Thoracic aorta (tissue), 2 donors: Measurements from ENCODE around the gene MDK. TPM values are rescaled to one million over a fixed set of nuclear protein-coding genes. Genes with fewer than 3 reads are reported as not detected.
A peak's percentile ranks its signal among the peaks of the same experiment; 100 is the strongest.

Experiments
- ATAC-seq: fragments of 150-250 bp; one replicate; pipeline ENCODE4 v1.8.0; 2017; ENCODE audit warnings: low read depth; ENCODE audit not compliant: insufficient number of reproducible peaks, low FRiP score
- DNase-seq: peaks from one replicate; pipeline ENCODE4 v3.0.0-alpha.2; 2020; ENCODE audit warnings: low spot score
- H3K27ac ChIP-seq, 2 donors: fragments of 200-600 bp; sonication (generic); 1 replicate in 1 of 2; 2 replicates in 1 of 2; pipeline ENCODE4 v1.5.1; 2016; ENCODE audit warnings: mild to moderate bottlenecking in 2 of 2, moderate library complexity in 2 of 2
- H3K27me3 ChIP-seq: fragments of 200-600 bp; sonication (generic); replicated peaks from 2 replicates; pipeline ENCODE4 v1.6.0; 2016; ENCODE audit warnings: mild to moderate bottlenecking; ENCODE audit not compliant: insufficient read depth
- H3K36me3 ChIP-seq: fragments of 200-600 bp; sonication (generic); one replicate; pipeline ENCODE4 v1.5.1; 2016
- H3K4me1 ChIP-seq, 2 donors: fragments of 200-600 bp; sonication (generic); 1 replicate in 1 of 2; 2 replicates in 1 of 2; pipeline versions ENCODE4 v1.5.1 to v1.6.0; 2016; ENCODE audit warnings: low read depth in 2 of 2, mild to moderate bottlenecking in 1 of 2; ENCODE audit not compliant: control insufficient read depth in 1 of 2
- H3K4me3 ChIP-seq: fragments of 200-600 bp; sonication (generic); 2 replicates; pipeline ENCODE4 v1.5.1; 2016; ENCODE audit warnings: mild to moderate bottlenecking
- H3K9me3 ChIP-seq: fragments of 200-600 bp; sonication (generic); 2 replicates; pipeline ENCODE4 v1.5.1; 2016
- total RNA-seq, 2 donors: library from RNA; depleted of rRNA; stranded (reverse); fragments of >200 nt; gene quantifications; one replicate each; pipeline versions ENCODE4 v1.1.0 to v1.2.3, GENCODE V29; 2016
- TF ChIP-seq, protein P1 (sequence below): fragments of 200-600 bp; sonication (generic); IDR thresholded peaks from one replicate; pipeline ENCODE4 v1.5.1; 2019; ENCODE audit warnings: antibody characterized with exemption

MDK gene
- total RNA-seq, 2 donors from 2014 or later: 13.5 to 21.0 TPM

DNA sequence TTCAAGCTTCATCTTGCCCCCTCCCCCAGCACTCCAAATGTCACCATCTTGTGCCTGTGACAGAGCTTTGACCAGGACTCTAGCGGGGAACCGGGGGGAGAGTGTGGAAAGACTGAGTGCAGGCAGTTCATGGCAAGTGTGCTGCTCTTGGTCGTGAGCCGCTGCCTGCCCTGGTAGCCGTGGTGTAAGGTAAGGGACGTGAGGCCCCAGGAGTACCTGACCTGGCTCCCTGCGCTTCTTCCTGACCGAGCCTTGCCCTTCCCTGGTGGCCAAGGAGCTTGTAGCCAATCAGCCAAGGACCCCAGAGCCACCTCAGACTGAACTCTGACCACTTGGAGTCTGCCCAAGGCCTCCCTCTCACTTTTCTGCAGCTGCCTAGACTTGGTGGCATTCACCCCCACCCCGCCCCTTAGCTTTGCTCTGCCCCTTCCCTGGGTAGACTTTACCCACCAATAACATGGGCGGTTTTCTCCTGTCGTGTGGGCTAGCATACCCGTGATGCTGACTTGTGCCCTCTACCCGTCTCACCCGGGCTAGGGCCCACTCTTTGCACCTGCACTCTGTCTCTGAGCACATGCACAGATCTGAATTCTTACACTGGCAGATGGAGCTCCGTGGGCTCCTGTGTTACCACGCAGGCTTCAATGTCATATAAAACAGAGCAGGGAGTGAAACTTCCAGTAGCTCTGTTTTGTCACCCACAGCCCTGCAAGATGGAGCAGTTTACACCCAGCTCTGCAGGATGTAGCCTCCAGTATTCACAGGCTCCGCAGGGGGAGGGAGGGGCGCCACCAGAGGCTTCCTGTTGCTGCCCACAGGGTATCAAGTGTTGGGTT, 32.7 kb upstream of the MDK start:
- Histone ChIP-seq H3K27me3 (no peaks in the 10 kb centered on the region), H3K4me1 (peaks cover 13 to 21% of the 10 kb centered on the region in 2 donors), H3K9me3 (no peaks in the 10 kb centered on the region), H3K27ac (no peak overlapping the region), H3K4me3 (peak overlapping the region; percentile 93), H3K36me3 (no peaks in the 10 kb centered on the region)
- ATAC-seq (no peak), DNase-seq (no peak)
- TF ChIP-seq, protein P1, sequence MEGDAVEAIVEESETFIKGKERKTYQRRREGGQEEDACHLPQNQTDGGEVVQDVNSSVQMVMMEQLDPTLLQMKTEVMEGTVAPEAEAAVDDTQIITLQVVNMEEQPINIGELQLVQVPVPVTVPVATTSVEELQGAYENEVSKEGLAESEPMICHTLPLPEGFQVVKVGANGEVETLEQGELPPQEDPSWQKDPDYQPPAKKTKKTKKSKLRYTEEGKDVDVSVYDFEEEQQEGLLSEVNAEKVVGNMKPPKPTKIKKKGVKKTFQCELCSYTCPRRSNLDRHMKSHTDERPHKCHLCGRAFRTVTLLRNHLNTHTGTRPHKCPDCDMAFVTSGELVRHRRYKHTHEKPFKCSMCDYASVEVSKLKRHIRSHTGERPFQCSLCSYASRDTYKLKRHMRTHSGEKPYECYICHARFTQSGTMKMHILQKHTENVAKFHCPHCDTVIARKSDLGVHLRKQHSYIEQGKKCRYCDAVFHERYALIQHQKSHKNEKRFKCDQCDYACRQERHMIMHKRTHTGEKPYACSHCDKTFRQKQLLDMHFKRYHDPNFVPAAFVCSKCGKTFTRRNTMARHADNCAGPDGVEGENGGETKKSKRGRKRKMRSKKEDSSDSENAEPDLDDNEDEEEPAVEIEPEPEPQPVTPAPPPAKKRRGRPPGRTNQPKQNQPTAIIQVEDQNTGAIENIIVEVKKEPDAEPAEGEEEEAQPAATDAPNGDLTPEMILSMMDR: no peak

DNA sequence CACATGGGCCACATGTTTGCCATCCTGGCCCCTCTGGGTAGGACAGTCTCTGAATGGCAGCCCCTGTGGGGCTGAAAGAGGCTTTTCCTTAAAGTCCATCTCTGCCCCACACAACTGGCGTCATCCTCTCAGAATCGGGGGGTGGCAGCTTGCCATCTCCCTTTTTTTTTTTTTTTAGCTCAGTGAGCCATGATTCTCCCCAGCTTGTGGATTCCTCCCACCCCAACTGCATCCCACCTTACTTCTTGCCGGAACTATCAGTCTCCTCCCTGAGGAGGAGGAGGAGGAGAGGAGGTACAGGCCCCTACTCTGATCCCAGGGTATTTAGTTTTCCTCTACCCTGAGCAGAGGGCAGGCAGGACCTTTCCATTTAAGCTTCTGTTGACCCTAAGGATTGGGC, 30.8 kb upstream of the MDK start:
- H3K27ac ChIP-seq: no peak overlapping the region
- TF ChIP-seq, protein P1: no peak
- H3K4me1 ChIP-seq: peaks cover 13 to 21% of the 10 kb centered on the region in 2 donors
- DNase-seq (no peak), ATAC-seq (no peak)
- H3K4me3 ChIP-seq: no peak overlapping the region
- no peaks in the 10 kb centered on the region for H3K9me3 ChIP-seq
- H3K27me3 ChIP-seq: no peaks in the 10 kb centered on the region
- H3K36me3 ChIP-seq: no peaks in the 10 kb centered on the region

DNA sequence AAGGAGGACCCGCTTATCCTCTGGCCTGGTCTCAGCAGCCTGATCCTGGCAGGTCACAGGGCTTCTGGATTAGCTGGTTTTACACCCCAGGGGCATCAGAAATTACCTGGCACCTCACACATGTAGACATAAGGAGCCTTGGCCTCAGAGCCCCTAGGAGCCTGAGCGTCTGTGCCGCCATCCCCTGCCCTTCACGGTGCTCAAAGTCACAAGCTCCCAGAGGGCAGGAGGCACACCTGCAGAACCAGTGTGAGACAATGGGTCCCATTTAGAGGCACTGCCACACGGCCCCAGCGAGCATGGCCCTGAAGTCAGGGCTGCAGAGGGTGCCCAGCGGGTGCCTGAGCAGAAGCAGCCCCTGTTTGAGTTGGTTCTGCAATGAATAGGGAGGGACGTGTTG, 30.3 kb upstream of the MDK start:
- H3K27me3 ChIP-seq: no peaks in the 10 kb centered on the region
- no peak overlapping the region for H3K27ac ChIP-seq
- H3K4me1 ChIP-seq: peaks cover 13 to 21% of the 10 kb centered on the region in 2 donors
- ATAC-seq (no peak), DNase-seq (no peak)
- no peaks in the 10 kb centered on the region for H3K9me3 ChIP-seq
- TF ChIP-seq, protein P1: no peak
- H3K4me3 ChIP-seq: no peak overlapping the region
- no peaks in the 10 kb centered on the region for H3K36me3 ChIP-seq

DNA sequence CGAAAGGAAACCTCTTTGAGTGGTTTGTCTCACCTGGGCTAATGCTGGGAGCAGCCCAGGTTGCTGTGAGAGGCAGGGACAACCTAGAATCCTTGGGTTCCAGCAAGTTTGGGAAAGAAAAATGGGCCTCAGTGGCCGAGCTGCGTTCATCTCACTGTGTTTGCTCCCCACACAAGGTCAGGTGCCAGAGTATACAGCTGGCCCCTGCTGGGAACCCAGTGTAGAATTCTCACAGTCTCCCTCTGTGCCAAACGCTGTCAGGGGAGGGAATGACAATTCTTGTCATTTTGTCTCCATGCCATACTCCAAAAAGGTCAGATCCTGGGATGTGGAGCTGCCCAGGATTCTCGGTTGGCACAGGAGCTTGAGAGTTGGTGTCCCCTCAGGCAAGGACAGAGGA, 29.9 kb upstream of the MDK start:
- no peak for ATAC-seq
- DNase-seq: no peak
- Histone ChIP-seq H3K27ac (no peak overlapping the region), H3K27me3 (no peaks in the 10 kb centered on the region), H3K4me3 (no peak overlapping the region), H3K36me3 (no peaks in the 10 kb centered on the region), H3K4me1 (peaks cover 13 to 19% of the 10 kb centered on the region in 2 donors), H3K9me3 (no peaks in the 10 kb centered on the region)
- TF ChIP-seq, protein P1: no peak

DNA sequence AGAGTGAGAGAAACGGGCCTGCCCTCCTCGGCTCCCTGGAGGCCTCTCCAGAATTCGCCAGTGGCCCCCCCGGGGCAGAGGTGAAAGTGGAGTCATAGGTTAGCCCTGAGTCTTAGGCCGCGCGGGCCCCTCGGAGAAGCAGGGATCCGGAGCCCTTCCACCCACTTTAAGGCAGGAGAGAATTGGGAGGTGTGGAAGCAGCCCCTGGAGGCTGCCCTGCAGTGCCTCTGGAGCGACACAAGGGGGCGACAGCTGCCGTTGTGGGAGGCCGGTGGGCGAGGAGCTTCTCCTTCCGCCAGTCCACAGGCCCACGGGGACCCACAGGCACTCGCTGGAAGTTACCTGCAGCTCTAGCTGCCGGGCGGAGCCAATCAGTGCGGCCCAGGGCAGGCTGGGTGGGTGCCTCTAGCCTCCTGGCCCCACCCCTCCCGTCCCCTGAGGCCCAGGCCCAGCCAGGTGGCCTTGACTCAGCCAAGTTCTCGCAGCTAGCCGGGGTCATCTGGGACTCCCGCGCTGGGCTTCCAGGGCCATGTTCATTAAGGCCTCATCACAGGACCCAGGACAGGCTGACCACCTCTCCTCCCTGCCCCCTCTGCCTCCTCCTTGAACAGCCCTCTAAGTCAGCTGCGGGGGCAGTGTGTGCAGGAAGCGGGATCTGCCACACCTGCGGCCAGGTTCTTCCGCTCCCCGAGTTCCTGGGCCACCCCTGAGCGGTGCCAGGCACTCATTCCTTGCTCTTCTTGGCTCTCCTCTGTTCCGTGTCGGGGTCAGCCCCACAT, 29.2 kb upstream of the MDK start:
- Histone ChIP-seq H3K4me1 (peaks cover 13 to 14% of the 10 kb centered on the region in 2 donors), H3K9me3 (no peaks in the 10 kb centered on the region), H3K36me3 (no peaks in the 10 kb centered on the region), H3K27ac (no peak overlapping the region), H3K27me3 (no peaks in the 10 kb centered on the region), H3K4me3 (no peak overlapping the region)
- TF ChIP-seq, protein P1: peak; percentile 70
- DNase-seq (no peak), ATAC-seq (no peak)
